Measurements from ENCODE around the gene HNRNPUL2. TPM values are rescaled to one million over a fixed set of nuclear protein-coding genes. Genes with fewer than 3 reads are reported as not detected.

The HNRNPUL2 gene
- total RNA-seq, 1 donor from 2014 or later, result 30.9 TPM

- H3K9ac ChIP-seq, result peak within 1 kb of the TSS; percentile 88
- no peak for TF ChIP-seq EZH2phosphoT487 (IDR thresholded peaks at IDR 0.05)
- no peak for TF ChIP-seq EZH2 (IDR thresholded peaks at IDR 0.05)
- no peak for TF ChIP-seq CTCF (IDR thresholded peaks at IDR 0.05)
- H3K4me3 ChIP-seq, result peak within 1 kb of the TSS; percentile 85
- H3K4me3 Mint-ChIP-seq, result peak within 1 kb of the TSS; percentile 93
- H3K79me2 ChIP-seq (ENCODE audit: low read depth), result peaks cover 20% of the 10 kb centered on the region
- peak within 1 kb of the TSS; percentile 99 for H3K27ac Mint-ChIP-seq
- peaks cover 2% of the 10 kb centered on the region for H3K27me3 Mint-ChIP-seq (ENCODE audit: insufficient read depth, low read depth)
- no peaks in the 10 kb centered on the region for H3K9me3 Mint-ChIP-seq
- H4K20me1 ChIP-seq (ENCODE audit: low read depth), result peaks cover 8% of the 10 kb centered on the region
- H2AFZ ChIP-seq (replicated peaks), result peak within 1 kb of the TSS; percentile 77
- peaks cover 44% of the 10 kb centered on the region for H3F3A ChIP-seq (ENCODE audit: low read depth)
- H3K4me1 ChIP-seq, result peaks cover 7% of the 10 kb centered on the region
- H3K27me3 ChIP-seq, result no peaks in the 10 kb centered on the region
- peaks cover 17% of the 10 kb centered on the region for H3K36me3 Mint-ChIP-seq
- H3K4me1 Mint-ChIP-seq, result peaks cover 27% of the 10 kb centered on the region
- H3K4me2 ChIP-seq, result peak within 1 kb of the TSS; percentile 96
- H3K27ac ChIP-seq, result no peak within 1 kb of the TSS
- peak; percentile 85 for DNase-seq (ENCODE audit: low spot score)
- no peaks in the 10 kb centered on the region for H3K36me3 ChIP-seq
- no peaks in the 10 kb centered on the region for H3K9me3 ChIP-seq (ENCODE audit: low read depth)
Measured at GRCh38 chr11:62678770-62679696, 48.2 kb downstream of the HNRNPUL2 start, which contains the start of gene UBXN1. UBXN1 (minus strand) TSS chr11:62679073; CDS start chr11:62678923, 150 bp downstream.

GRCh38 chr11:62678433-62678769 lies 48.9 kb downstream of the HNRNPUL2 start:
- no peaks in the 10 kb centered on the region for H3K27me3 ChIP-seq
- no peaks in the 10 kb centered on the region for H3K9me3 Mint-ChIP-seq
- TF ChIP-seq EZH2phosphoT487 (IDR thresholded peaks at IDR 0.05) (no peak), CTCF (IDR thresholded peaks at IDR 0.05) (no peak), EZH2 (IDR thresholded peaks at IDR 0.05) (no peak)
- peak overlapping the region; percentile 88 for H3K9ac ChIP-seq
- peak overlapping the region; percentile 96 for H3K4me2 ChIP-seq
- H3K9me3 ChIP-seq (ENCODE audit: low read depth), result no peaks in the 10 kb centered on the region
- peak overlapping the region; percentile 85 for H3K4me3 ChIP-seq
- no peak overlapping the region for H3K27ac ChIP-seq
- no peaks in the 10 kb centered on the region for H3K36me3 ChIP-seq
- peaks cover 21% of the 10 kb centered on the region for H3K79me2 ChIP-seq (ENCODE audit: low read depth)
- peaks cover 2% of the 10 kb centered on the region for H3K27me3 Mint-ChIP-seq (ENCODE audit: insufficient read depth, low read depth)
- no peak overlapping the region for H3K27ac Mint-ChIP-seq
- H4K20me1 ChIP-seq (ENCODE audit: low read depth), result peaks cover 8% of the 10 kb centered on the region
- H3K4me1 Mint-ChIP-seq, result peaks cover 27% of the 10 kb centered on the region
- peaks cover 7% of the 10 kb centered on the region for H3K4me1 ChIP-seq
- peaks cover 46% of the 10 kb centered on the region for H3F3A ChIP-seq (ENCODE audit: low read depth)
- no peak overlapping the region for H2AFZ ChIP-seq (replicated peaks)
- peak; percentile 25 for DNase-seq (ENCODE audit: low spot score)
- peak overlapping the region; percentile 93 for H3K4me3 Mint-ChIP-seq
- H3K36me3 Mint-ChIP-seq, result peaks cover 19% of the 10 kb centered on the region

GRCh38 chr11:62677714-62678113 lies 49.5 kb downstream of the HNRNPUL2 start:
- Histone ChIP-seq H3F3A (ENCODE audit: low read depth) (peaks cover 53% of the 10 kb centered on the region), H3K9me3 (ENCODE audit: low read depth) (no peaks in the 10 kb centered on the region), H3K27ac (no peak overlapping the region), H3K27me3 (no peaks in the 10 kb centered on the region), H2AFZ (replicated peaks) (no peak overlapping the region), H3K4me2 (peak overlapping the region; percentile 96), H4K20me1 (ENCODE audit: low read depth) (peaks cover 8% of the 10 kb centered on the region), H3K4me1 (peaks cover 7% of the 10 kb centered on the region), H3K4me3 (peak overlapping the region; percentile 85), H3K9ac (no peak overlapping the region), H3K79me2 (ENCODE audit: low read depth) (peaks cover 28% of the 10 kb centered on the region), H3K36me3 (no peaks in the 10 kb centered on the region)
- peak overlapping the region; percentile 6 for H3K27ac Mint-ChIP-seq
- H3K9me3 Mint-ChIP-seq, result no peaks in the 10 kb centered on the region
- TF ChIP-seq CTCF (IDR thresholded peaks at IDR 0.05) (no peak), EZH2 (IDR thresholded peaks at IDR 0.05) (no peak), EZH2phosphoT487 (IDR thresholded peaks at IDR 0.05) (no peak)
- peak overlapping the region; percentile 93 for H3K4me3 Mint-ChIP-seq
- DNase-seq (ENCODE audit: low spot score), result no peak
- H3K27me3 Mint-ChIP-seq (ENCODE audit: insufficient read depth, low read depth), result peaks cover 2% of the 10 kb centered on the region
- H3K4me1 Mint-ChIP-seq, result peaks cover 30% of the 10 kb centered on the region
- peaks cover 19% of the 10 kb centered on the region for H3K36me3 Mint-ChIP-seq

Measured in neural progenitor cell (in vitro differentiated cells).